Endothelial cell of umbilical vein (primary cell): ENCODE results near the gene ZNF22. TPM values are rescaled to one million over a fixed set of nuclear protein-coding genes. Genes with fewer than 3 reads are reported as not detected.

Experiments
- BruUV-seq: library from RNA; stranded (reverse); fragments of 400-500 nt; replicated peaks from 2 replicates; lab custom pipeline; 2021; lab: Mats Ljungman, UMichigan
- CTCF ChIA-PET: fragments of 300-600, 350-600 bp; sonication (Branson Sonifier 250); formaldehyde crosslinking; loops from one replicate; lab custom pipeline; 2021; ENCODE audit warnings: antibody characterized with exemption, inconsistent platforms; lab: Charles Lee
- POLR2A ChIA-PET: fragments of 300-600, 350-600 bp; sonication (Branson Sonifier 250); formaldehyde crosslinking; loops from one replicate; lab custom pipeline; 2021; ENCODE audit warnings: antibody characterized with exemption, inconsistent platforms; lab: Charles Lee
- DNase-seq: peaks from one replicate; pipeline ENCODE4 v3.0.0-alpha.2; 2011; ENCODE audit warnings: low read depth, low spot score
- FAIRE-seq: peaks from 2 replicates; lab custom pipeline; 2011; peaks lifted over from hg19 to GRCh38; lab: Jason Lieb, UNC
- H2AFZ ChIP-seq: 2 replicates; pipeline ENCODE4 v1.6.0; 2012; ENCODE audit warnings: low read depth, low read length, control low read depth, inconsistent platforms
- H3K27ac ChIP-seq: 2 replicates; pipeline ENCODE4 v1.5.1; 2011; ENCODE audit warnings: low read depth, mild to moderate bottlenecking, control low read depth, low read length, moderate library complexity; ENCODE audit not compliant: insufficient read depth
- H3K27me3 ChIP-seq, 2 experiments: 2 replicates each; pipeline versions ENCODE4 v1.6.0 to v1.6.1; 2011; ENCODE audit warnings: low read length in 2 of 2, mixed read lengths in 1 of 2; ENCODE audit not compliant: control insufficient read depth in 2 of 2, insufficient read depth in 2 of 2
- H3K36me3 ChIP-seq, 2 experiments: 2 replicates in 1 of 2; 3 replicates in 1 of 2; pipeline ENCODE4 v1.5.1; 2011; ENCODE audit warnings: low read length in 2 of 2, mild to moderate bottlenecking in 1 of 2, moderate library complexity in 1 of 2; ENCODE audit not compliant: control insufficient read depth in 2 of 2, insufficient read depth in 2 of 2; ENCODE audit errors: extremely low read depth in 1 of 2
- H3K4me1 ChIP-seq: 3 replicates; pipeline ENCODE4 v1.5.1; 2011; ENCODE audit warnings: mild to moderate bottlenecking, low read length; ENCODE audit not compliant: control insufficient read depth, insufficient read depth; ENCODE audit errors: extremely low read depth
- H3K4me2 ChIP-seq: 2 replicates; pipeline ENCODE4 v1.6.1; 2011; ENCODE audit warnings: low read length, control low read depth, mixed read lengths; ENCODE audit not compliant: insufficient read depth
- H3K4me3 ChIP-seq, 3 experiments: fragments of 200-600 bp in 1 of 3; sonication (generic), shearing (Covaris generic) in 1 of 3; replicated peaks in 1 of 3; 2 replicates each; pipeline ENCODE4 v1.5.1; 2011 to 2016; ENCODE audit warnings: control low read depth in 3 of 3, low read length in 3 of 3, mild to moderate bottlenecking in 2 of 3, inconsistent platforms in 1 of 3, low read depth in 1 of 3, moderate library complexity in 1 of 3; ENCODE audit not compliant: insufficient read depth in 1 of 3
- H3K79me2 ChIP-seq: 2 replicates; pipeline ENCODE4 v1.6.0; 2012; ENCODE audit warnings: low read length, inconsistent platforms; ENCODE audit not compliant: control insufficient read depth, insufficient read depth
- H3K9ac ChIP-seq: replicated peaks from 2 replicates; pipeline ENCODE3; 2011; ENCODE audit warnings: low read length, control low read depth; ENCODE audit not compliant: insufficient read depth; ENCODE audit errors: extremely low read depth
- H3K9me1 ChIP-seq: replicated peaks from 3 replicates; pipeline ENCODE4 v1.6.0; 2011; ENCODE audit warnings: mild to moderate bottlenecking, low read length; ENCODE audit not compliant: control insufficient read depth, insufficient read depth; ENCODE audit errors: extremely low read depth
- H3K9me3 ChIP-seq: replicated peaks from 2 replicates; pipeline ENCODE4 v1.5.1; 2012; ENCODE audit warnings: low read length, inconsistent platforms; ENCODE audit not compliant: control insufficient read depth, insufficient read depth
- H4K20me1 ChIP-seq: replicated peaks from 2 replicates; pipeline ENCODE3; 2011; ENCODE audit warnings: mild to moderate bottlenecking, low read length; ENCODE audit not compliant: control insufficient read depth, insufficient read depth; ENCODE audit errors: extremely low read depth
- CTCF ChIP-seq, 2 donors: IDR thresholded peaks; 1 replicate in 1 of 2; 2 replicates in 1 of 2; pipeline ENCODE4 v1.5.1; 2011; ENCODE audit warnings: low read length in 2 of 2, mild to moderate bottlenecking in 2 of 2, moderate library complexity in 2 of 2, control low read depth in 1 of 2, inconsistent platforms in 1 of 2, low read depth in 1 of 2; ENCODE audit not compliant: insufficient read depth in 1 of 2; ENCODE audit errors: extremely low read depth in 1 of 2
- EZH2 ChIP-seq: IDR thresholded peaks from 2 replicates; pipeline ENCODE4 v1.6.1; 2012; ENCODE audit warnings: borderline replicate concordance, low read depth, mild to moderate bottlenecking, moderate library complexity, low read length, inconsistent platforms; ENCODE audit not compliant: severe bottlenecking
- GATA2 ChIP-seq: IDR thresholded peaks from 2 replicates; pipeline ENCODE4 v1.7.0; 2011; ENCODE audit warnings: low read depth, mild to moderate bottlenecking, moderate library complexity, mixed read lengths, low read length; ENCODE audit not compliant: insufficient read length, insufficient read depth
- JUN ChIP-seq: IDR thresholded peaks from 2 replicates; pipeline ENCODE4 v1.6.1; 2011; ENCODE audit warnings: borderline replicate concordance, low read depth; ENCODE audit not compliant: insufficient read length, insufficient read depth
- MAX ChIP-seq: IDR thresholded peaks from 2 replicates; pipeline ENCODE4 v1.6.1; 2011; ENCODE audit not compliant: insufficient read depth, insufficient read length
- POLR2A ChIP-seq: IDR thresholded peaks from 2 replicates; pipeline ENCODE4 v1.6.1; 2012; ENCODE audit warnings: low read depth, mild to moderate bottlenecking, control low read depth, low read length
- POLR2AphosphoS5 ChIP-seq: IDR thresholded peaks from 2 replicates; pipeline ENCODE4 v1.6.1; 2012; ENCODE audit warnings: low read depth, mild to moderate bottlenecking, control low read depth, low read length, moderate library complexity; ENCODE audit not compliant: insufficient read depth
- dilution Hi-C: fragments of 300-500 bp; cut with MboI; formaldehyde crosslinking; loops from one replicate; pipeline ENCODE4 v1.15.0; 2019; ENCODE audit warnings: low sequenced_read_pairs; ENCODE audit not compliant: extremely low pct_ligation_motif_present
- intact Hi-C: fragments of 100-400 bp; cut with micrococcal nuclease; formaldehyde crosslinking; loops from one replicate; pipeline ENCODE4 v1.10.0; 2022
- polyA plus RNA-seq, 4 experiments: library from polyadenylated mRNA; depleted of rRNA in 3 of 4; stranded (reverse) in 3 of 4; unstranded in 1 of 4; fragments of >200 nt; gene quantifications; 2 replicates each; pipeline versions ENCODE4 v1.2.1 to v1.2.3, GENCODE V29; 2011 to 2012; ENCODE audit warnings: missing spikeins in 1 of 4
- total RNA-seq: library from RNA; stranded (reverse); gene quantifications from 2 replicates; pipeline ENCODE4 v1.2.3, GENCODE V29; 2021

ZNF22 gene
- total and polyA plus RNA-seq, 2 donors (not counting 3 experiments of a cell fraction or from before 2014, with no cell fraction given): 21.0 to 48.7 TPM

DNA sequence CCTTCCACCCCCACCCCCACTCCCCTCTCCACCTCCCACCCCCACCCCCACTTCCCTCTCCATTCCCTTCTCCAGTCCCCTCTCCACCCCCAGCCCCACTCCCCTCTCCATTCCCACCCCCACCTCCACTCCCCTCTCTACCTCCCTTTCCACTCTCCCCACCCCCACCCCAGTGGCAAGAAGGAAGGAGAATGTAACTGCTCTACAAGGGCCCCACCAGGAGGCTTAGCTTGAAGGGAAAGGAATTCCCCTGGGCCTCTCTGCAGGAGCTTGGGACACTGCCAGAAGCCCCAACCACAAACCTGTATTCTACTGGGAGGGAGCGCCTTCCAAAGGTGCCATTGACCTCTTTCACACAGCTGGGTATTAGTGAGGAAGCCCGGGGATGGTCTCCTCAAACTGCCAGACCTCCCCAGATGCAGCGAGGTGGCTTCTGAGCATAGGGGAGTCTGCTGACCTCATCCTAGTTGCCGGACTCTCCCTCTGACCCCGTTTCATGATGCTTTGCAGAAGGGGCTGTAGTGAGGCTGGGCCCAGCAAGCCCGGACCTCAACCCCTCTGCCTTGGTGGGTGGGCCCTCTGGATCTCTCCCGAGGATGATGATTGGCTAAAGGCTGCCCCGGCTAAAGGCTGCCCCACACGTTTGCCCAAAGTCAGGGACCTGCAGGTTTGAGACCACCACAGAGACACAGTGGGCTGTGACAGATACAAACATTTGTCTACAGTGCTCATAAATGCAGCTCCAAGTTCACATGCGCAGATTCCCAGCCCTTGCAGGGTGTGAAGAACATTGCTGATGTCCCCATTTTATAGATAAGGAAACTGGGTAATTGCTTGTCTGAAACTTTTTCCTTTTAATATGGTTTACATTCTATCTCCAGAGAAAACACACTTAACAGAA is 25.0 kb upstream of the ZNF22 start:
- intact Hi-C loops (loop anchor here (1.0 to 10.0 kb wide), 5 partner anchors 16 to 1301 kb away; partner anchors contain the start of gene RASSF4), dilution Hi-C loops (no loop called here)
- POLR2A ChIA-PET: interaction anchor here (1.2 to 1.7 kb wide), 4 partner anchors 20 to 28 kb away, joined by 4 to 12 read pairs (median 8); no protein-coding TSS in a partner anchor
- no peaks in the 10 kb centered on the region for H4K20me1 ChIP-seq
- H3K36me3 ChIP-seq: peaks cover 0 to 11% of the 10 kb centered on the region in 2 experiments
- H3K9ac ChIP-seq: peak overlapping the region; percentile 5
- H3K4me3 ChIP-seq: peak overlapping the region in 2 of 3 experiments; percentile 58 to 82
- H2AFZ ChIP-seq: no peak overlapping the region
- FAIRE-seq (no peak), DNase-seq (peak; percentile 96)
- TF ChIP-seq MAX: no peak
- TF ChIP-seq GATA2: no peak
- peak; percentile 50 for TF ChIP-seq POLR2AphosphoS5
- TF ChIP-seq EZH2: no peak
- TF ChIP-seq POLR2A: no peak
- no peak for TF ChIP-seq JUN
- TF ChIP-seq CTCF (IDR thresholded peaks at IDR 0.05; ENCODE audit: extremely low read depth in 1 of 2, insufficient read depth in 1 of 2, low read depth in 1 of 2, low read length in 2 of 2): no peak
- CTCF ChIA-PET: interaction anchor here (0.6 to 2.0 kb wide), 9 partner anchors 8 to 42 kb away, joined by 3 to 30 read pairs (median 4); no protein-coding TSS in a partner anchor
- peaks cover 28% of the 10 kb centered on the region for H3K4me1 ChIP-seq
- no peak overlapping the region for H3K27ac ChIP-seq
- H3K79me2 ChIP-seq: no peaks in the 10 kb centered on the region
- no peaks in the 10 kb centered on the region for H3K27me3 ChIP-seq
- no peaks in the 10 kb centered on the region for H3K9me3 ChIP-seq
- BruUV-seq: no TSS peak
- peak overlapping the region; percentile 23 for H3K4me2 ChIP-seq
- no peaks in the 10 kb centered on the region for H3K9me1 ChIP-seq
